ENCODE data around the gene DYNC1I2. TPM values are rescaled to one million over a fixed set of nuclear protein-coding genes. Genes with fewer than 3 reads are reported as not detected.
"Not testable (repeated sequence)": the region's sequence is repeated elsewhere in the genome, so short reads cannot be mapped to it uniquely, and the experiment has no call there.

The DYNC1I2 gene
- total RNA-seq, 3 donors from 2014 or later = 91.2 to 116 (median 113) TPM

- H3K9me3 ChIP-seq = no peaks in the 10 kb centered on the region
- no peak for ATAC-seq
- no peaks in the 10 kb centered on the region for H3K36me3 ChIP-seq (ENCODE audit: low read depth)
- no peak overlapping the region for H3K4me3 ChIP-seq
- no peak for TF ChIP-seq CTCF (IDR thresholded peaks at IDR 0.05)
- no peak for DNase-seq
- no peaks in the 10 kb centered on the region for H3K4me1 ChIP-seq (ENCODE audit: low read depth)
- intact Hi-C loops (cut with DNase I, micrococcal nuclease) = no loop called here
Measured at GRCh38 chr2:171763602-171764001, 76.3 kb downstream of the DYNC1I2 start.

- no peaks in the 10 kb centered on the region for H3K9me3 ChIP-seq
- intact Hi-C loops (cut with DNase I, micrococcal nuclease) = no loop called here
- ATAC-seq (no peak), DNase-seq (no peak)
- no peak for TF ChIP-seq CTCF (IDR thresholded peaks at IDR 0.05)
- no peak overlapping the region for H3K4me3 ChIP-seq
- no peaks in the 10 kb centered on the region for H3K36me3 ChIP-seq (ENCODE audit: low read depth)
- H3K4me1 ChIP-seq (ENCODE audit: low read depth) = no peaks in the 10 kb centered on the region
Measured at GRCh38 chr2:171771463-171771862, 84.2 kb downstream of the DYNC1I2 start.

DNA sequence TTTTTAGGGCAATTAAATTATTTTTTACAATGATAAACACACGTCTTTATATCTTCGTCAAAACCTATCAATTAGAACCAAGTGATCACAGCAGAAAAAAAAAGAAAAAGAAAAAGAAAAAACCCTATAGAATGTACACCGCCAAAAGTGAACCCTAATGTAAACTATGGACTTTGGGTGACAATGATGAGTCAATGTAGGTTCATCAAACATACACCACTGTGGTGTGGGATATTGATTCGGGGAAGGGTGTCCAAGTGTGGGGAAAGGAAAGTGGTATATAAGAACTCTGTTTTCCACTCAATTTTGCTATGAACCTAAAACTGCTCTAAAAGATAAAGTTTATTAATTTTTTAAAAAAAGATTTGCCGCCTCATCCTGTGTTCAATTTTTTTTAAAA lies 85.1 kb downstream of the DYNC1I2 start:
- DNase-seq = no peak
- no peak for ATAC-seq
- intact Hi-C loops (cut with DNase I, micrococcal nuclease) = no loop called here
- H3K36me3 ChIP-seq (ENCODE audit: low read depth) = no peaks in the 10 kb centered on the region
- no peaks in the 10 kb centered on the region for H3K4me1 ChIP-seq (ENCODE audit: low read depth)
- no peak overlapping the region for H3K4me3 ChIP-seq
- TF ChIP-seq CTCF (IDR thresholded peaks at IDR 0.05) = no peak
- H3K9me3 ChIP-seq = no peaks in the 10 kb centered on the region

DNA sequence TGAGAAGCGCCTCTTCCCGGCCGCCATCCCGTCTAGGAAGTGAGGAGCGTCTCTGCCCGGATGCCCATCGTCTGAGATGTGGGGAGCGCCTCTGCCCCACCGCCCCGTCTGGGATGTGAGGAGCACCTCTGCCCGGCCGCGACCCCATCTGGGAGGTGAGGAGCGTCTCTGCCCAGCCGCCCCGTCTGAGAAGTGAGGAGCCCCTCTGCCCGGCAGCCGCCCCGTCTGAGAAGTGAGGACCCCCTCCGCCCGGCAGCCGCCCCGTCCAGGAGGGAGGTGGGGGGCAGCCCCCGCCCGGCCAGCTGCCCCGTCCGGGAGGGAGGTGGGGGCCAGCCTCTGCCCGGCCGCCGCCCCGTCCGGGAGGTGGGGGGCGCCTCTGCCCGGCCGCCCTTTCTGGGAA lies 87.3 kb downstream of the DYNC1I2 start:
- peaks cover 13% of the 10 kb centered on the region for H3K9me3 ChIP-seq
- H3K36me3 ChIP-seq (ENCODE audit: low read depth); H3K4me1 ChIP-seq (ENCODE audit: low read depth); DNase-seq; intact Hi-C loops (cut with DNase I, micrococcal nuclease); ATAC-seq; H3K4me3 ChIP-seq: not testable (repeated sequence)

DNA sequence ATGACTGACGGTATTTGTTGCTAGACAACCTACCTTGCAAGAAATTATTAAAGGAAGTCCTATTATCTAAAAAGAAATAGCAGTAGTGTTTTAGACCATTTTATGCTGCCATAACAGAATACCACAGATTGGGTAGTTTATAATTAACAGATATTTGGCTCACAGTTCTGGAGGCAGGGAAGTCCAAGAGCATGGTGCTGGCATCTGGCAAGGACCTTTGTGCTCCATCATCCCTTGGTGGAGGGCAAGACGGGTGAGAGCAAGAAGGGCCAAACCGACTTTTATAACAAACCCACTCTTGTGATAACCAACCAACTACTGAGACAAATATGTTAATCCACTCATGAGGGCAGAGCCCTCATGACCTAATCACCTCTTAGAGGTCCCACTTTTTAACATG lies 91.2 kb downstream of the DYNC1I2 start:
- DNase-seq = no peak

DNA sequence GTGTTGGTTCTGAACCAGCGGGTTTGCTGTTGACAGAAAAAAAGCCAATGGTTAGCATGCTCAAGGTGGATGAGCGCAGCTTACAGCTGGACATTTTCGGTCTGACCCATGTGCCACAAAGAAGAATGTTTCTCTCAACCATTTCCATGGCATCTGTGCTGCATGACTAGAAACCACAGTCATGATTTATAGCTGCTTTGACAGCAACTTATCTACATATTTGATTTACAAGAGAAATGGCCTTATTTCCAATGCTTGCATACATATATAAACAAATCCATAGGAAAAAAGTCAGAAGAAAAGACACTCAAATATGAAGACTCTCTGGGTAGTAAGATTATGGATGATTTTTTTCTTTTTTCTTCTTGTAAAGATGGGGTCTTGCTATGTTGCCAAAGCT lies 98.2 kb downstream of the DYNC1I2 start:
- no peak for DNase-seq
- Histone ChIP-seq H3K36me3 (ENCODE audit: low read depth) (no peaks in the 10 kb centered on the region), H3K9me3 (no peaks in the 10 kb centered on the region), H3K4me3 (no peak overlapping the region), H3K4me1 (ENCODE audit: low read depth) (no peaks in the 10 kb centered on the region)
- TF ChIP-seq CTCF (IDR thresholded peaks at IDR 0.05) = no peak
- no peak for ATAC-seq
- intact Hi-C loops (cut with DNase I, micrococcal nuclease) = no loop called here

More for the DNA sequence above, 91.2 kb downstream of the DYNC1I2 start:
- ATAC-seq = no peak
- no peaks in the 10 kb centered on the region for H3K36me3 ChIP-seq (ENCODE audit: low read depth)
- H3K9me3 ChIP-seq = peaks cover 13% of the 10 kb centered on the region
- H3K4me3 ChIP-seq = no peak overlapping the region
- no peak for TF ChIP-seq CTCF (IDR thresholded peaks at IDR 0.05)
- intact Hi-C loops (cut with DNase I, micrococcal nuclease) = no loop called here
- H3K4me1 ChIP-seq (ENCODE audit: low read depth) = no peaks in the 10 kb centered on the region
